Activated CD8-positive, alpha-beta memory T cell treated with anti-CD3 and anti-CD28 coated beads, Interleukin-2, amount 50 U/mL, for 1 hour (primary cell): ENCODE measurements around the gene FBRS.
A peak's percentile ranks its signal among the peaks of the same experiment; 100 is the strongest.

Experiments
- DNase-seq: peaks from one replicate; pipeline ENCODE4 v3.0.0-alpha.2; 2020; ENCODE audit errors: extremely low read depth

The FBRS gene

DNA sequence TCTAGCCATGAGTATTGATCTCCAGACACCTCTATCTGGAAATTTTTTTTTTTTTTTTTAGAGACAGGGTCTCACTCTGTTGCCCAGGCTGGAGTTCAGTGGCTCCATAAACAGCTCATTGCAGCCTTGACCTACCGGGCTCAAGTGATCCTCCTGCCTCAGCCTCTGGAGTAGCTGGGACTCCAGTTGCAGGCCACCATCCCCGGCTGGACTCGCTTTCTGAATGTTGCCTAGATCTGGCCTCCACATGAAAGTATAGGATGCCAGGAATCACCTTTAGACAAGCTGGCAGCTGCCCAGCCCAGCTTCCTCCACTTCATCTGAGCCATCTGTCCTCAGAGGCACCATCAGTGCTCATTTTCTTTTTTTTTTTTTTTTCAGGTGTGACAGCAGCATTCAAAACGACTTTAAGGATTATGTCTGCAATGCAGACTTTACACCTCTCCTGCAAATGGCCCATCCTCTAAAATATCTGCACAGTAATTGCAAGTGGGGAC lies 13.8 kb upstream of the FBRS start:
- no peak for DNase-seq

DNA sequence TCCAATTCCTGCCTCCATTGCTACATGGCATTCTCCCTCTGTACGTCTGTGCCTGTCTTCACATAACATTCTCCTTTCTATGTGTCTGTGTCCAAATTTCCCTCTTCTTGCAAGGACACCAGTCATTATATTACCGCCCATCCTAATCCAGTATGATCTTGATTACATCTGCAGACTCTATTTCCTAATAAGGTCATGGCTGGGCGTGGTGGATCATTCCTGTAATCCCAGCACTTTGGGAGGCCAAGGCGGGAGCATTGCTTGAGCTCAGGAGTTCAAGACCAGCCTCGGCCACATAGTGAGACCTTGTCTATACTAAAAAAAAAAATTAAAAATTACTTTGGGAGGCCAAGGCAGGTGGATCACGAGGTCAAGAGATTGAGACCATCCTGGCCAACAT lies 12.5 kb upstream of the FBRS start:
- no peak for DNase-seq

DNA sequence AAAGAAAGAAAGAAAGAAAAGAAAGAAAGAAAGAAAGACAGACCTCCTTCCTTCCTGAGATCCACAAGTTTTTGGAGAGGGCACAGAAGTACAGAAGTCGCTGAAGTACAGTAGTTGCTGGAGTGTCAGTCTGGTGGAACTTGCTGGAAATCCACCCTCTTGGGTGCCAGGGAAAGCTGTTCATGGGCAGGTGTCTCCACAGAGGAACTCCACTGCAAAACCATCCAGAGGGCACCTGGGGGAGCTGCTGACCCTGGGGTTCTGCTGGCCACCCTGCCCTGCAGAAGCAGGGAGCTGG lies 11.0 kb upstream of the FBRS start:
- DNase-seq = no peak

DNA sequence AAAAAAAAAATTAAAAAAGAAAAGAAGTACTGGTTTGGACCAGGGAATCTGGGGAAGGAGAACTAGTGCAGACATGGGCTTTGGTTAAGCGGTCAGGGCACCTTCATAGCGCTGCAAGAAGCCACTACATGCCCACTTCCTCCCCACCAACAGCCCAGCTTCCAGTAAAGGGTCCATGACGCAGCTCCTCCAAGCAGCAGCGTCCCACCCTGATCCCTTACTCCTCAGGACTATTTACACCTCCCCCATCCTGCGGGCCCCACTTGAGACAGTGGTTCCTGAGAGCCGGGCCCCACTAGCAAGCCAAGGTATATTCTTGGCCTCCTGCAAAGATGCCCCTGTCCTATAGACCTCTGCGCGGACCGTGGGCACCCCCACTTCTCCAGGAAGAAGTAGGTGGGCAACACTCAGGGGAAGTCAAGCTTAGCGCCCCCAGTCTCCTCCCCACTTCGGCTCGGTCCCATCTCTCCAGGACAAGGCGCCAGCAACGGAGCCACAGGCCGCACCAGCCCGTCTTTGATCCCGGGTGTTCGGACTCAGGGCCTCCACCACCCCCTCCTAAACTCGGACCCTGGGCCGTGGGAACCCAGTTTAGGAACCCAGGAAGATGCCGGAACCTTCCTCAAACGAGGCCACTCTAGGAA lies 8.4 kb upstream of the FBRS start:
- DNase-seq = no peak

DNA sequence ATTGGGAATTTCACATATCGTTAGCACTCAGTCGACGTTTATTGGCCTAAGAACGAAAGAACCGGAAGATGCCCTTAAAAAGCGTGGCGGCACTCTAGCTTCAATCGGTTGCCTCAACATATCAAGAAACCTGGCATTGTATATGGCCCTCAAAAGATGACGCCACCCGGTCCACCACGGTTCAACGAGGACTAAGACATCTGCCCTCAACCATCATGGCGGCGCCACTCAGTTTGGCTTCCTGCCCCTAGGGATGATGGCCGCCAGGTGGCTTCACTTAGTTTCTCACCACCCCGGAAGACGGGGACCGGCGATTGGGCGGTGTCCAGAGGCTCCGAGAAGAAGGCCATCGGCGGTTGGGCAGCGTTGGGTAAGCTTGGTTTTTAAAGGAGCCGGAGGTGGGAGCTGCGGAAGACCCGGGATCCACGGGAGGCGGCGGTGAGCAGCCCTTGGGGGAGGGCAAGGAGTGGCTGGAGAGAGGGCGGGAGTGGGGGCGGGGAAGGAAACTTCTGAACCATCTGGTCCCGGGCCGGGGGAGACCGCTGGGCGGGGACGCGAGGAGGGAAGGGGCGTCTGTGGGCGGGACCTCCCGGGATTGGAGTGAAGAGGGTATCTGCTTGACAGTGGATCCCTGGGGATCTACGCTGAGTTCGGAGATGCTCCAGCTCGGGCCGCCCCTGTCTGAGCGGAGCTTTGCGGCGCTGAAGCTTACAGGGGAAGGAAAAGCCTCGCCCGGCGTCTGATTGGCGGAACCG lies 7.7 kb upstream of the FBRS start, which contains the start of gene PRR14:
Gene PRR14, plus strand, starts transcription at position 592 of the 755 bp plus-strand sequence. CDS start 686 bp downstream, outside the sequence.
- peak; percentile 97 for DNase-seq

DNA sequence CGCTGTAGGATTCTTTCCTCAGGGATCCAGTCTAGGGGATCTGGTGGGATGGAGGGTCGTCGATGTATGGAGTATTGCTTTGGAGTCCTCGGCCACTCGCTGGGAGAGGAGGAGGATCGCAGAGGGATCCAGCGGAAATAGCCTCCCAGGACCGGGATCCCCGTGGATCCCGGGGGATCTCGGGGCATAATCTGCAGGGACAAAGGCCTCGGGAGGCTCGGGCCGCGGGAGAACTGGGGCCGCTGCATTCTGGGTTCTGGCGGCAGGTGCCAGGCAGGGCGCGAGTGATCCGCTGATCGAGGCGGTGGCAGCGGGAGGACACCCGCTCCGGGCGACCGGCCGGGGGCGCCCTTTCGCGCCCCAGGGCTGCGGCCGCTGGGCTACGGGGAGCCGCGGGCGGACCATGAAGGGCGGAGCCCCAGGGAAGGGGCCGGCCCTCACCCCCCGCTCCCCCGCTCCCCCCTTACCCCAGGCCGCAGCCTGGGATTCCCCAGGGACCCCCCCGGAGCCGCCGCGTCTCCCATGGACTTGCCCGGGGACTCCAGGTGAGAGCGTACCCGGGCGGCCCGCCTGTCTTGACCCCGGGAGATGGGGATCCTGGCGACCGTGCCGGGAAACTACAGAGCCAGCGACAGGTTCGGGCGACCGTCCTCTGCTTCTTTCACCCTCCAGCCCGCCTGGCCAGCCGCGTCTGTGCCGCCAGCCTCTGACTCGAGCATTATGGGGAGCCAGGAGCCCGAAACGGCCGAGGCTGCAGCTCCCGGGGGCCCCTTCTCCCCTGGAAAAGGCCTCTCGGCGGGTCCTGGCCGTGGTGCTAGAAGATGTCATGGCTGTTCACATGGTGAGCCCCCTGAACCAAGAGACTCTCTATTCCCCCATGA lies 6.9 kb upstream of the FBRS start:
- DNase-seq = no peak

DNA sequence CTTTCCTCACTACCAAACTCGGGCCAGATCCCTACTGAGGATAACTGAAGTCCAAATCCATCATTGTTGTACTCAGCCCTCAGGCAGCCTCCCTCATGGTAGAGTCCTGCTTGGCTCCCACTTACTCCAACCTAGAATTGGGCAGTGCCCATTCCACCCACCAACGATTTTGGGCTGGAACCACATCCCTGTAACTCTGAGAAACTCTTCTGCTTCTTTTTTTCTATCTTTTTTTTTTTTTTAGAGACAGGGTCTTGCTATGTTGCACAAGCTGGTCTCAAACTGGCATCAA lies 6.3 kb upstream of the FBRS start:
- DNase-seq = no peak

DNA sequence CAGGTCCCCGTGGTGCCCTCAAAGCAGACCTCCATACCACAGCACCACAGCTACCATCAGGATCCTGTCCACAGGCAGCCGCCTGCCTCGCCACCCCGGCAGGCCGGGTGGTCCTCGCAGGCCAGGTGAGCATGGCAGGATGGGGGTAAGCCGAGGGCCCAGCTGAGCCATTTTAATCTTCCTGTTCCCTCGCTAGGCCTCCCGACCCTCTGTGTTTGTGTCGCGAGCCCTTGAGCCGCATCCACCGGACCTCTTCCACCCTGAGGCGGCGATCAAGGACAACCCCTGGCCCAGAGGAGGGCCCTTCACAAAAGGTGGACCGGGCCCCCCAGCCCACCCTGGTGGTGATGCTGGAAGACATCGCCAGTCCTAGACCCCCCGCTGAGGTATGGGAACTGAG lies 5.5 kb upstream of the FBRS start:
- no peak for DNase-seq

DNA sequence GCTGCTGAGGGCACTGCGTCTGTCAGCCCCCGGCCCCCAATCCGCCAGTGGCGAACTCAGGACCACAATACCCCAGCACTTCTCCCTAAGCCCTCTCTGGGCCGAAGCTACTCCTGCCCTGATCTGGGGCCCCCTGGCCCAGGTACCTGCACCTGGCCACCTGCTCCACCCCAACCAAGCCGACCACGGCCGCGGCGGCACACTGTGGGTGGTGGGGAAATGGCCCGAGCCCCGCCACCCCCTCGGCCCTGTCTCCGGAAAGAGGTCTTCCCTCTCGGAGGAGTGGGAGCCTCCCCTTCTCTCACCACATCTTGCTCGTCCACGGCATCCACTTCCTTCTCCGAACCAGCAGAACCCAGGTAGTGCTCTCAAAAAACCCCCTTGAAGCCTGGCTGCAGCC lies 3.4 kb upstream of the FBRS start:
- no peak for DNase-seq

DNA sequence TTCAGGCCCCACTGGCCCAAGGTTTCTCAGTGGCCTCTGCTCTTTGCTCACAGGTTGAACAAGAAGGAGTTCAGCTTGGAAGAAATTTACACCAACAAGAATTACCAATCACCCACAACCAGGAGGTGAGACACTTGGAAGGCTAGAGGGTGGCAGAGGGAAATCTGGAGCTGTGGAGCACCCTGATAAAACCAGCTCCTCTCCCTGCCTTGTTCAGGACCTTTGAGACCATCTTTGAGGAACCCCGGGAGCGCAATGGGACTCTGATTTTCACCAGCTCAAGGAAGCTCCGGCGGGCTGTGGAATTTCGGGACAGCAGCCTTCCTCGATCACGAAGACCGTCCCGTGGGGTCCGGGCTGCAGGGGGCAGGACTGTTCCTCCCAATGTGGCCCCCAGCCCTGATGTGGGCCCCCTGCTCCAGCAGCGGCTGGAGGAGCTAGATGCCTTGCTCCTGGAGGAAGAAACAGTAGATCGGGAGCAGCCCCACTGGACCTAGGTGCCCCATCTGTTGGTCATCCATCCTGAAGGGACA lies 2.4 kb upstream of the FBRS start:
- no peak for DNase-seq

DNA sequence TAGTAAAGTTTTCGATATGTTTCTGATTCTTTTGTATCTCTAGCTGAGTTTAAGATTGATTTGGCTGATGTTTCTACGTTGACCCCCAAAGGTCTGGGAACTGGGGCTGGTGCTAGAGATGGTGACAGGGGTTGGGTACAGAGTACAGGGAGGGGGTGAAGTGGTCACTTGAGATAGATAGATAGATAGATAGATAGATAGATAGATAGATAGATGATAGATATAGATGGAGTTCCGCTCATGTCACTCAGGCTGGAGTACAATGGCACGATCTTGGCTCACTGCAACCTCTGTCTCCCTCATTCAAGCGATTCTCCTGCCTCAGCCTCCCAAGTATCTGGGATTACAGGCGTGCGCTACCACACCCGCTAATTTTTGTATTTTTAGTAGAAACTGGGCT lies 1.8 kb upstream of the FBRS start:
- DNase-seq = no peak

DNA sequence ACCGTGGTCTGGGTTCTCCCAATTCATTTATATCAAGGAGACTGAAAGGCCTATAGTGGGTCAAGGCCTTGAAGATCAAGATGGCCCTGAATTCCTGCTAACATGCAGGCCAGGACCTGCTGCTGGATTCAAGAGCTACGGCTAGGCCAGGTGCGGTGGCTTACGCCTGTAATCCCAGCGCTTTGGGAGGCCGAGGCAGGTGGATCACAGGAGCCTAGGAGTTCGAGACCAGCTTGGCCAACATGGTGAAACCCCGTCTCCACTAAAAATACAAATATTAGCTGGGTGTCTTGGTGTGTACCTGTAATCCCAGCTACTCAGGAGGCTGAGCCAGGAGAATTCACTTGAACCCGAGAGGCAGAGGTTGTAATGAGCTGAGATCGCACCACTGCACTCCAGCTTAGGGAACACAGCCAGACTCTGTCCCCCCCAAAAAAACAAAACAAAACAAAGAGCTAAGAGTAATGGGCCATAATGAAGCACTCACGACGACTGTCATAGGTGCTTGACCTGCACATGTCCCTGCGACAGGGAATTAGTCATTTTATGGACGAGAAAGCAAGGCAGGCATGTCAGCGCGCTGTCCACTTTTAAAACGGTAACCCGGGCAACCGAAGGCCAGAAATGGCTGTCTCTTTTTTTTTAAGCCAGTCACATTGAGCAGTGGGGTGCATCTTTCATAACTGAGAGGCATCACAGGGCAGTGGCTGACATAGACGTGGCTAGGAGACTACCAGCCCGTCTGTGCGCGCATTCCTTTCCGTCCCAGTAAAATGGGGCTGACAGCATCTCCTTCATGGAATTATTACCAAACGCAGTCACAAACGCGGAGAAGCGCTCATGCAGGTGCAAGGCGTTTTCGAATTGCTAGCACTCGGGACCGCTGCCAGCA lies 1.0 kb upstream of the FBRS start:
- no peak for DNase-seq

DNA sequence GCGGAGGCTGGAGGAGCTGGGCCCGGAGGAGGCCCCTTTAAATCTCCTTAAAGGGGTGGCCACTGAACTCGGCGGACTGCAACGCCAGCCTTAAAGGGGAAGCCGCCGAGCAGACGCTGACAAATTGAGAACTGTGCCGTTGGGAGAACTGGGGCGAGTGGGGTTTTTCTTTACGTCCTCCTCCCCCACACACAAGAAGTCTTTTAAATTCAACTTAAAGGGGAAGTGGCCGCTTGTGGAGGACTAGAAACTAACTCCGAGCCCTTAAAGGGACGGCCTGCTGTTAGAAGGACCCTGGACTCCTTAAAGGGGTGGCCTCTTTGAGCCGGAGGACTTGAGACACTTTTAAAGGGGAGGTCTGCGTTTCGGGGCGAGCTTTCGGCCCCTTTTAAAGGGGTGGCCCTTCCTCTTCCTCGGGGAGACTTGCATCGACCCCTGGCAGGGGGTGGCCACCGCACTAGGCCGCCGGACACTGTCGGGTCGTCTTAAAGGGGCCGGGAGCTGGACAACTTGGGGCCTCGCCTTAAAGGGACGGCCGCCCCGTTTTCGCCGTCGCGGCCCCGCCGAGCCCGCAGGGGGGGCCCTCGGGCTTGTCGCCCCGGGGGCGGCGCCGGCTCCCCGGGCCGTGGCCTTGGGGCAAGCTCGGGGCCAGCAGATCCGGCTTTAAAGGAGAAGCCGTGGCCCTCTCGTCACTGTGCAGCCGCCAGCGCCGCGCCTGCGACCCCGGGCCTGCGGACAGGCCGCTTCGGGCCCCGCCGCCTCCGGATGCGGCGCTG lies 688 bp downstream of the FBRS start:
- no peak for DNase-seq

DNA sequence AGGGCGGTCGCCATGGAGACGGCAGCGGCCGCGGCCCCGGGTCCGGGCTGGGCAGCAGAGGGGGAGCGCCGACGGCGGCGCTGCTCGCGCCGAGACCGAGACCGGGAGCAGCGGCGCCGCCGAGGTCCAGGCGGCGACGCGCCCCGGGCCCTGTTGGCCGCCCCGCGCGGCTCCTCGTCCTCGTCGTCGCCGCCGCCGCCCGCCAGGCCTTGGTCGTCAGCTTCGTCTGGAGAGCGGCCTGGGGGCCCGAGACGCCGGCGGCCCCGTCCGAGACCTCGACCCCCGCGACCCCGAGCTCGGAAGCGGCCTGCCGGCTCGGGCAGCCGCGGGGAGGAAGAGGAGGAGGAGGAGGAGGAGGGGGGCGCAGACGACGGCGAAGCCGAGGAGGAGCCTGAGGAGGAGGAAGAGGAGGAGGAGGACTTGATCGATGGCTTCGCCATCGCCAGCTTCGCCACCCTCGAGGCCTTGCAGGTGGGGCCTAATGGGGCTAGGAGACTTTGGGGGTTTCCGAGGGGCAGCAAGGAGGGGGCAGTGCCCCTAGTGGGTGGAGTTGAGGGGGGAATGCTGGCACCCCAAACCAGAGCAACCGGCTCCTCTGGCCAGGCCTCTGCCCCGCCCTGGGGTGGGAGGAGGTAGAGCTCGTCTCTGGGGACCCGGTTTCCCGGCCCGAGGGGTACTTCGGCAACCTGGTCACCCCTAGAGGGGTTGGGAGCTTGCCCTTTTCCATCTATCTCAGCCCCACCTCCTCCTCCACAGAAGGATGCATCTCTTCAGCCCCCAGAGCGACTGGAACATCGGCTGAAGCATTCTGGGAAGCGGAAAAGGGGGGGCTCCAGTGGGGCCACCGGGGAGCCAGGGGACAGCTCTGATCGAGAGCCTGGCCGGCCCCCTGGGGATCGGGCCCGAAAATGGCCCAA lies 1.5 kb downstream of the FBRS start:
- no peak for DNase-seq

DNA sequence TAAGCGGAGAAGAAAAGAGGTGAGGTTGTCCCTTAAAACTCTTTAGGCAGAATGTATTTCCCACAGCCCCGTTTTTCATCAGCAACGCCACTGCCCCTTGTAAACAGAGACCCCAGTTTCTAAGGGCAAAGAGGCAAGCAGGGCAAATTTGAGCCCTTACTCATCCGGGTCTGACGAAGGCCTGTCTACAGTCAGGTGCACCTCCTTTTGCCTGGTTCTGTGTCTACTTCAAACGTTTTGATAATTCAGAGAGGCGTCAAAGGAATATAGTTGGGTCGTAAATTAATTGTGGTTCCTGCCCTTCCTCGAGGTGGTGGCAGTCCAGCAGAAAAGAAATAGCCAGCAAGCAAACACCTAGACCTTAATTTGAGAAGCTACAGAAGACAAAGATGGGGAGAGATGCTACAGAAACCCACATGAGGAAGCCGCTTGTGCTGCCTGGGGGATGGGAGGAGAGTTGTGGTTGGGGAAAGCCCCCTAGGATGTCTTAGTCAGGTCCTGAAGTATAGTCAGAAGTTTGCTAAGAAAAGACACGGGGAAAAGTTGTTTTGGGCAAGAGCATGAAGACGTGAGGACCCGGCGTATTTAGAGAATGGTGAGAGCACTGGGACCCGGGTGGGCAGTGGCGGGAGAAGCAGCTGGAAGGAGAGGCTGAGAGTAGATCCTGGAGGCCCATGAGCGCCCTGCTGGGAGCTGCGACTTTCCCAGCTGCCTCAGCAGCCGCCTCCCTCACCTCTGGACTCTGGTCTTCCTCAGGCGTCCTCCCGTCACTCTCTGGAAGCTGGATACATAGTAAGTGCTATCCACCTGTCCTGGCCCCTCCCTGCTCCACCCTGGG lies 2.4 kb downstream of the FBRS start:
- no peak for DNase-seq

DNA sequence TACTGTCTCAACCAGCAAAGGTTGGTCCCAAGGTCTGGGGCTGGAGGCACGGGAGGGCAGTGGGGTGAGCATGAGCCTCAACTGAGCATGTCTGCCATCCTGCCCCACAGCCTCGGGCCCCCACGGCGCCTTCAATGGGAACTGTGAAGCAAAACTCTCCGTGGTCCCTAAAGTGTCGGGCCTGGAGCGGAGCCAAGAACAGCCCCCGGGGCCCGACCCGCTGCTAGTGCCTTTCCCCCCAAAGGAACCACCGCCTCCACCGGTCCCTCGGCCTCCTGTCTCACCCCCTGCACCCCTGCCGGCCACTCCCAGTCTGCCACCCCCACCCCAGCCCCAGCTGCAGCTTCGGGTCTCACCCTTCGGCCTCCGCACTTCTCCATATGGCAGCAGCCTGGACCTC lies 4.2 kb downstream of the FBRS start:
- no peak for DNase-seq

DNA sequence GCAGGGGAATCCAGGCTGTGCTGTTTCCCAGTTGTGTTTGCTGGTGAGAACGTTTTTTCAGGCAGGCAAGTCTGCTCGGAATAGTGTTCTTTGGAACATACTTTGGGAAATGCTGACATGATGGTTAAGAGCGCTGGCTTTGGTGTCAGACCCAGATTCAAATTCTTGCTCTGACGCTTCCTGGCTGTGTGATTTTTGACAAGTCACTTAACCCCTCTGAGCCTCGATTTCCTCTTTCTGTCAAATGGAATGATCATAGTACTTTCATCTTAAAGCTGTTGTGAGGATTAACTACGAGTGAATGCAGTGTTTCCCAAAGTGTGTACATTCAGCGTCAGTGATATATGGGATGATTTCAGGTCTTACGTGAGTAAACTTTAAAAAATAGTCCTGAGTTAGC lies 4.8 kb downstream of the FBRS start:
- no peak for DNase-seq

DNA sequence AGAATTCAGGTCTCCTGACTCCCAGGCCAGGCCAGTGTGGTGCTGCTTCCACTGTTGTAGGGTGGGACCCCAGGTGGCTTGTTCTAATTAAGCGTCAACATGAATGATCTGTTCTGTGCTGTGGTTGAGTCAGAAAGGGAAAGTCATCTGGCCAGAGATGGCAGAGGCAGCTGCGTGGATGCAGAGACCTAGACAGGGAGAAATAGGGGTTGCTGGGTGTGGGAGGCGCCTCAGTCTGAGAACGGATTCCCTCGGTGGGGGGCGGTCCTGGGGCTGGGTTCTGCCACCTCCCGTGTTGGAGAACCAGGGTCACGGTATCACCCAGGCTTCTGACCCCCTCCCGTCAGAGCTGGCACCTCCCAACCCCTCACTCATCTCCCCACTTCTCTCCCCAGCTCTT lies 5.6 kb downstream of the FBRS start:
- DNase-seq = no peak

DNA sequence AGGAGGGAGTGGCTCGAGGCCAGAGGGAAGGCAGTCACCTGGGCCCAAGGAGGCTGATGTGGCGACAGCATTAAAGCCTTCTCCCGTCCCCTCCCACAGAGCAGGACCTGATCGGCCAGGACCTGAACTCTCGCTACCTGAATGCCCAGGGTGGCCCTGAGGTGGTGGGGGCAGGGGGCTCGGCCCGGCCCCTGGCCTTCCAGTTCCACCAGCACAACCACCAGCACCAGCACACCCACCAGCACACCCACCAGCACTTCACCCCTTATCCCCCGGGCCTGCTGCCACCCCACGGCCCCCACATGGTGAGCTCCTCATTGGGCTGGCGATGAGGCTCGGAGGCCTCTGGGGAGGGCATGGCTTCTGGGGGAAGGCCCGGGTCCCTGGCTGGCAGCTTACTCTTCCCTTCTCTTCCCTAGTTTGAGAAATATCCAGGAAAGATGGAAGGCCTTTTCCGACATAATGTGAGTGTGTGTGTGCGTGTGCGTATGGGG lies 6.4 kb downstream of the FBRS start:
- DNase-seq = no peak
